ENCODE data around the gene TAS2R9.

The TAS2R9 gene

GRCh38 chr12:10783252-10783651 lies 26.7 kb downstream of the TAS2R9 start:
- no peaks in the 10 kb centered on the region for H3K36me3 ChIP-seq
- no peak for TF ChIP-seq CTCF (IDR thresholded peaks at IDR 0.05)
- no peaks in the 10 kb centered on the region for H3K9me3 ChIP-seq
- no peaks in the 10 kb centered on the region for H3K27me3 ChIP-seq
- no peak overlapping the region for H3K27ac ChIP-seq
- H3K4me1 ChIP-seq, result no peaks in the 10 kb centered on the region
- intact Hi-C loops (cut with DNase I; ENCODE audit: low total_unique reads), result no loop called here
- H3K4me3 ChIP-seq, result no peak overlapping the region
- DNase-seq, result no peak

DNA sequence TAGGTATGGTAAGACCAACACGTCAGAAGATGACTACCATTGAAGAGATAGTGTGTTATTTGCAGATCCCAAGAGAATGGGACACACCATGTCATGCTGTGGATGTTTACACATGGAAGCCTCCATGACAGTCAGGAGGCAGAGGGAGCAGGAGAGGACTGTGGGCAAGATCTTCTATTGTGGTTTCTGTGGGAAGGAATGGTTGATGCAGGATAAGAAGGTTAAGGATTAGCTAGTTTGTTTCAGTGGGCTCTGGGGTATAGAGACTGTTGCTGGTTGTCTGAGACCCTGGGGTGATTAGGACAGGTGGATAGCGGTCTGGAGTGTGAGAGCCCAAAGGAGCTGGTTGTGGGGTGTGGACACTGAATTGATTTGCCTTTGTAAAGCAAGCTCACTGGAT lies 30.9 kb downstream of the TAS2R9 start:
- no peaks in the 10 kb centered on the region for H3K9me3 ChIP-seq
- H3K27ac ChIP-seq, result no peak overlapping the region
- no peaks in the 10 kb centered on the region for H3K36me3 ChIP-seq
- no peak for TF ChIP-seq CTCF (IDR thresholded peaks at IDR 0.05)
- no peaks in the 10 kb centered on the region for H3K4me1 ChIP-seq
- intact Hi-C loops (cut with DNase I; ENCODE audit: low total_unique reads), result loop anchor here (10.0 kb wide), 1 partner anchor 706 kb away; no protein-coding TSS in a partner anchor
- no peak overlapping the region for H3K4me3 ChIP-seq
- no peak for DNase-seq
- peaks cover 0 to 4% of the 10 kb centered on the region in 2 donors for H3K27me3 ChIP-seq

DNA sequence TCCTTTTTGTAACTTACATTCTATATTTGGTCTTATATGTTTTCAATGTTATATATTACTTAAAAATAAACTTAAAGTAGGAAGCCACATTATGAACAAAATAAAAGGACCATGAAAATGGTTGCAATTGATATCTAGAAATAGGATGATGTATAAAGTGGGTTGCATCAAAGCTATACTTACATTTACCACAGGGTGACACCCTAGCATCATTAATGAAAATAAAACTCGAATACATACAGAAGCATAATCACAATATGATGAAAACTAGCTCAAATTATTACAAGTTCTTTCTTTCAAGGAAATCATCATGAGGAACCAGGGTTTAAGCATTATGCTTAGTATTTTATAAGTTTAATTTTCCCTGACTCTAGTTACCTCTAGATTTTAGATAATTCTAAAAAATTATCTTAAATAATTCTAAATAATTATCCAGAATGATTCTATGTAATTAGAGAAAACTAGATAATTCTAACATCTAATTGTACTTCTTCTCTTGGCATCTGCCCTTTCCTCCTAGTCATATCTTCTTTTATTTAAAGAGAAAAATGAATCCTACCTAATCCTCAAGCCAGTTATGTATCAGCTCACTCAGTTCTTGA lies 38.7 kb downstream of the TAS2R9 start:
- Histone ChIP-seq H3K4me3 (no peak overlapping the region), H3K27ac (no peak overlapping the region), H3K9me3 (no peaks in the 10 kb centered on the region), H3K36me3 (no peaks in the 10 kb centered on the region), H3K27me3 (peaks cover 0 to 28% of the 10 kb centered on the region in 2 donors), H3K4me1 (no peaks in the 10 kb centered on the region)
- DNase-seq, result no peak
- intact Hi-C loops (cut with DNase I; ENCODE audit: low total_unique reads), result loop anchor here (5.0 to 10.0 kb wide), 2 partner anchors 431 to 714 kb away; no protein-coding TSS in a partner anchor
- peak; percentile 54 to 75 for TF ChIP-seq CTCF (IDR thresholded peaks at IDR 0.05)

GRCh38 chr12:10759657-10760056 lies 50.3 kb downstream of the TAS2R9 start:
- peaks cover 0 to 18% (median 16%) of the 10 kb centered on the region in 3 donors for H3K9me3 ChIP-seq
- no peak overlapping the region for H3K27ac ChIP-seq
- no peak for TF ChIP-seq CTCF (IDR thresholded peaks at IDR 0.05)
- peaks cover 0 to 11% (median 0%) of the 10 kb centered on the region in 3 donors for H3K36me3 ChIP-seq
- peaks cover 0 to 15% of the 10 kb centered on the region in 2 donors for H3K27me3 ChIP-seq
- intact Hi-C loops (cut with DNase I; ENCODE audit: low total_unique reads), result no loop called here
- no peak for DNase-seq
- H3K4me3 ChIP-seq, result no peak overlapping the region
- no peaks in the 10 kb centered on the region for H3K4me1 ChIP-seq

Measured in tibial artery (tissue), 4 donors.